ENCODE measurements around the gene NME7.

The NME7 gene

DNA sequence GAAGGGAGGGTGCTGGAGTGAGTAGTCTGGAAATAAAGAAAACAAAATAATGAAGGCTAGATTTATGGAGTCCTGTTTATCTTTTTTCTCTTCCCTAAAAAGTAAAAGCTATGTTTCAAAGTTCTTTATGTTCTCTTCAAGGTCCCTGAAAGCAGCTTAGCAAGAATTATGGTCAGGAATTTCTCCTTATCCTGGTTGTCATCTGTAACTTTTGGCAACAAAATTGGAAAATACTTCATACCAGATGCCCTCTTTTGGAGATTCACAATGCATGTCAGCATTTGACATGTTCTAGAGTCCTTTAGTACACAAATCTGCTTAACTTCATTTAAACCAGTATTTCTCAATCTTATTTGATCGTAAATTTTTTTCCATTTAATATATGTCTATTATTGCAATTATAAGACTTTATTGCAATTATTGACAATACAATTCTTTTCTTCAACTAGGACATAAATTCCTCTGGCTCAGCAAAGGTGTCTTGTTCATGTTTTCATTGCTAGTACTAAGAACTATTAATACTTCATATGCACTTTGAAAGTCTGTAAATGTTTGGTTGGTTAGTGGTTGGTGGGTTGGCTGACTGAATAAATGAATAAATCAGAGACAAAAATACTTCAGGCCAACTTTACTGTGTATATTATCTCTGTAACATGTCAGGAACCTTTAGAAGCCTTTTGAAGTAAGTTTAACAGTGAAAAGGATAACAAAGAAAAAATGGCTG lies 159.6 kb downstream of the NME7 start:
- Histone ChIP-seq H3K27me3 (ENCODE audit: control insufficient read depth in 1 of 2, insufficient read depth in 2 of 2, low read length in 2 of 2) (no peaks in the 10 kb centered on the region), H3K4me3 (ENCODE audit: low read depth in 1 of 2, low read length in 2 of 2) (no peak overlapping the region), H3K4me1 (ENCODE audit: control insufficient read depth in 1 of 2, insufficient read depth in 2 of 2, low read length in 2 of 2) (no peaks in the 10 kb centered on the region), H3K27ac (ENCODE audit: low read depth, low read length) (no peak overlapping the region), H3K36me3 (ENCODE audit: control insufficient read depth in 1 of 2, insufficient read depth in 2 of 2, low read length in 2 of 2) (no peaks in the 10 kb centered on the region), H3K9ac (ENCODE audit: low read depth in 1 of 2, low read length in 2 of 2) (no peak overlapping the region), H3K9me3 (ENCODE audit: control insufficient read depth in 1 of 2, low read length in 2 of 2) (no peaks in the 10 kb centered on the region)

DNA sequence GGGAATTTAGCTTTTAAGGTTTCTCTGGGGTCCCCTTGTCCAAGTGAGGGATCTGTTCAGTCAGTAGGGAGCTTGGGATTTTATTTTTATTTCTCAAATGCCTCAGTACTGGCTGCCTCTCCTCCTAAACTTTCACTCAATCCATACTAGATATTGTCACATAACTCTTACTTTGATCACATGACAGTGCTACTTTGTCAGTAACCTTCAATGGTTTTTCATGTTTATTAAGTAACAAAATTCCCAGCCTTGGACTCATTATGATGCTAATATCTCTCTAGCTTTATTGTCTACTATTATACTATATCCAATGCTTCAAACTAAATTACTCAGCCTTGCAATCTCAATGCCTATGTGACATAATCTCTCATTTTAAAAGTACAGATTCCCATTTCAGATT lies 163.4 kb downstream of the NME7 start:
- Histone ChIP-seq H3K4me1 (ENCODE audit: control insufficient read depth in 1 of 2, insufficient read depth in 2 of 2, low read length in 2 of 2) (no peaks in the 10 kb centered on the region), H3K27ac (ENCODE audit: low read depth, low read length) (no peak overlapping the region), H3K9me3 (ENCODE audit: control insufficient read depth in 1 of 2, low read length in 2 of 2) (no peaks in the 10 kb centered on the region), H3K9ac (ENCODE audit: low read depth in 1 of 2, low read length in 2 of 2) (no peak overlapping the region), H3K4me3 (ENCODE audit: low read depth in 1 of 2, low read length in 2 of 2) (no peak overlapping the region), H3K36me3 (ENCODE audit: control insufficient read depth in 1 of 2, insufficient read depth in 2 of 2, low read length in 2 of 2) (no peaks in the 10 kb centered on the region), H3K27me3 (ENCODE audit: control insufficient read depth in 1 of 2, insufficient read depth in 2 of 2, low read length in 2 of 2) (no peaks in the 10 kb centered on the region)

DNA sequence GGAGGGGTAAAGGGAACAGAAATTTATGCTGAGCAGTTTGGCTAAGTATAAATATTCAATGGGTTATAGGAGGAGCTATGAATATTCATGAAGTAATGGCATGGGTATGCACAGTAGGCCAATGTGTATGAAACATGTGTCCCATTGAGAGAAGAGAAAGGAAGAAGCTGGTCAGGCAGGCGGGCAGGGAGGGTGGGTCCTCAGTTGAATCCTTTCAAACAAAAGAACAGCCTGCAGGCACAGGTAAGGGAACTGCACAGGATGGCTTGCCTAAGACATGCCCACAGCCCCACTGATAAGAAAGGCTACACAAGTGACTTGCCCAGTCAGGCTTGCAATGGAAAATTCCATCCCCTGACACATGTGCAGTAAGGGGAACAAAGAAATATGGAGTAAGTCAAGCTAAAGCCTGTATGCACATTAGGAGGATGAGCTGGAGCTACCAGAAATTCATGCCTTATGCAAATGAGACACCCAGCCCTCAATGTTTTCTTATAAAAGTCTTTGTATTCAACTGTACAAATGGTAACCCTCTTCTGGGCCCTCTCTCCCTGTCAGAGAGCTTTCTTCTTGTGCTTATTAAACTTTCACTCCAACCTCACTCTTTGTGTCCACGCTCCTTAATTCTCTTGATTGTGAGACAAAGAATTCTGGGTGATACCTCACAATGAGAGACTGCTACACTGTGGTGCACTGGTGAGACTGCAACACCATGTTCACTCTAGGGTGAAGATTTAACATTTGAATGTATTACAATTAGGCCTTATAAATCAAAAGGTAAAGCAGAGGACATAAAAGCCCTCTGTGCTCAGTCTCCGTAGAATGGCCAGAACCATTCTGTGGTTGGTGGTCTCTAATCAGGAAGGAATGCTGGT lies 164.6 kb downstream of the NME7 start:
- no peak overlapping the region for H3K27ac ChIP-seq (ENCODE audit: low read depth, low read length)
- no peak overlapping the region for H3K4me3 ChIP-seq (ENCODE audit: low read depth in 1 of 2, low read length in 2 of 2)
- no peak overlapping the region for H3K9ac ChIP-seq (ENCODE audit: low read depth in 1 of 2, low read length in 2 of 2)
- no peaks in the 10 kb centered on the region for H3K27me3 ChIP-seq (ENCODE audit: control insufficient read depth in 1 of 2, insufficient read depth in 2 of 2, low read length in 2 of 2)
- H3K36me3 ChIP-seq (ENCODE audit: control insufficient read depth in 1 of 2, insufficient read depth in 2 of 2, low read length in 2 of 2) = no peaks in the 10 kb centered on the region
- no peaks in the 10 kb centered on the region for H3K9me3 ChIP-seq (ENCODE audit: control insufficient read depth in 1 of 2, low read length in 2 of 2)
- H3K4me1 ChIP-seq (ENCODE audit: control insufficient read depth in 1 of 2, insufficient read depth in 2 of 2, low read length in 2 of 2) = no peaks in the 10 kb centered on the region

DNA sequence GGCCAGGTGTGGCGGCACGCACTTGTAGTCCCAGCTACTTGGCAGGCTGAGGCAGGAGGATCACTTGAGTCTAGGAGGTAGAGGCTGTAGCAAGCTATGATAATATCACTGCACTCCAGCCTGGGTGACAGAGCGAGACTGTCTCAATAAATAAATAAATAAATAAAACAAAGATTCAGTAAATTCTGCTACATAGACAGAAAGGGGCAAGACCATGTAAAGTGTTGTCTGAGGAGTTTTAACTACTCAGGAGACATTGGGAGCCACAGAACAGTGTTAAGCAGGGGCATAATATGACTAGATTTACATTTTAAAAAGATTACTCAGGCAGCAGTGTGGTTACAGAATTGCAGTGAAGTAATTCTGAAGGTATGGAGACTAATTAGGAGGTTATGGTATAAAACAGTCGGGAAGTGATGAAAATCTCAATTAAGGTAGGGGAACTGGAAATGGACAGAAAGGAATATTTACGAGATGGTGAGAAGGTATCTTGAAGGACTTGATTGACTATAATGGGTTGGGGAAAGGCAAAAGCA lies 166.4 kb downstream of the NME7 start:
- H3K4me1 ChIP-seq (ENCODE audit: control insufficient read depth in 1 of 2, insufficient read depth in 2 of 2, low read length in 2 of 2) = no peaks in the 10 kb centered on the region
- H3K9ac ChIP-seq (ENCODE audit: low read depth in 1 of 2, low read length in 2 of 2) = no peak overlapping the region
- no peak overlapping the region for H3K27ac ChIP-seq (ENCODE audit: low read depth, low read length)
- no peaks in the 10 kb centered on the region for H3K36me3 ChIP-seq (ENCODE audit: control insufficient read depth in 1 of 2, insufficient read depth in 2 of 2, low read length in 2 of 2)
- no peak overlapping the region for H3K4me3 ChIP-seq (ENCODE audit: low read depth in 1 of 2, low read length in 2 of 2)
- no peaks in the 10 kb centered on the region for H3K9me3 ChIP-seq (ENCODE audit: control insufficient read depth in 1 of 2, low read length in 2 of 2)
- no peaks in the 10 kb centered on the region for H3K27me3 ChIP-seq (ENCODE audit: control insufficient read depth in 1 of 2, insufficient read depth in 2 of 2, low read length in 2 of 2)

DNA sequence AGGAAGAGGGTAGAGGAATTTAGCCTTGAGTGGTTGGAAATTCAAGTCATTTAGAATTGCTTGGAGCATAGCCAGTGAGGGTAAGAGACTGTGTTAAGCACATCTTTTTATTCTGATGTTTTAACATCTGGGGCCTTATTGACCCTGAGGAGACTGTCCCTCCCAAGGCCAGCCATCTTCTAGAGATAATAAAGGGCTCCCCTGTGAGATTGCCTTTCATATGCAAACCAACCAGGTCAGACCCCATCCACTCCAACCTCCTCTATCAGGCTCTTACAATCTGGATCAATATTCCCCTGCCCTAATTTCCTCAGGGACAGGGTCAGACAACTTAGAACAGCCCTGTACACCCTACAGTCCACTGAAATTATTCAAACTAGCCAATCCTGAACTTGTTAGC lies 167.3 kb downstream of the NME7 start:
- Histone ChIP-seq H3K4me1 (ENCODE audit: control insufficient read depth in 1 of 2, insufficient read depth in 2 of 2, low read length in 2 of 2) (no peaks in the 10 kb centered on the region), H3K9me3 (ENCODE audit: control insufficient read depth in 1 of 2, low read length in 2 of 2) (no peaks in the 10 kb centered on the region), H3K9ac (ENCODE audit: low read depth in 1 of 2, low read length in 2 of 2) (no peak overlapping the region), H3K4me3 (ENCODE audit: low read depth in 1 of 2, low read length in 2 of 2) (no peak overlapping the region), H3K36me3 (ENCODE audit: control insufficient read depth in 1 of 2, insufficient read depth in 2 of 2, low read length in 2 of 2) (no peaks in the 10 kb centered on the region), H3K27me3 (ENCODE audit: control insufficient read depth in 1 of 2, insufficient read depth in 2 of 2, low read length in 2 of 2) (no peaks in the 10 kb centered on the region), H3K27ac (ENCODE audit: low read depth, low read length) (no peak overlapping the region)

DNA sequence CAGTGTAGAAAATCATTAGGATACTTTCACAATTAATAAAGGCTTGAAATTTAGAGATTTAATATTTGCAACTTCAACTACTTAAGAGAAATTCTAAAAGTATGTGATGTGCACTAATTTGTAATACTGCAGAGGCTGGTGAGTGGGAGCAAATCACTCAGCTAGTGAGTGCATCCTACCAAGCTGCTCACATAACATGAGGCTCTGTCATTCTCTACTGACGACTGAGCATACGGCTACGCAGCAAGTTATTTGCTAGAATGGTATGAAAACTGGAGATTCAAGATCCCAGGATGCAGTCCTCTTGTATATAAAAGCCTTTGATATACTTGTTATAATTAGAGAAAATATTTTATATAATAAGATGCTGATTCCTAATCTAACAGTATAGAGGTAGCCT lies 171.0 kb downstream of the NME7 start:
- H3K9me3 ChIP-seq (ENCODE audit: control insufficient read depth in 1 of 2, low read length in 2 of 2) = no peaks in the 10 kb centered on the region
- H3K36me3 ChIP-seq (ENCODE audit: control insufficient read depth in 1 of 2, insufficient read depth in 2 of 2, low read length in 2 of 2) = no peaks in the 10 kb centered on the region
- no peaks in the 10 kb centered on the region for H3K4me1 ChIP-seq (ENCODE audit: control insufficient read depth in 1 of 2, insufficient read depth in 2 of 2, low read length in 2 of 2)
- H3K27me3 ChIP-seq (ENCODE audit: control insufficient read depth in 1 of 2, insufficient read depth in 2 of 2, low read length in 2 of 2) = no peaks in the 10 kb centered on the region
- no peak overlapping the region for H3K27ac ChIP-seq (ENCODE audit: low read depth, low read length)
- no peak overlapping the region for H3K4me3 ChIP-seq (ENCODE audit: low read depth in 1 of 2, low read length in 2 of 2)
- H3K9ac ChIP-seq (ENCODE audit: low read depth in 1 of 2, low read length in 2 of 2) = no peak overlapping the region

DNA sequence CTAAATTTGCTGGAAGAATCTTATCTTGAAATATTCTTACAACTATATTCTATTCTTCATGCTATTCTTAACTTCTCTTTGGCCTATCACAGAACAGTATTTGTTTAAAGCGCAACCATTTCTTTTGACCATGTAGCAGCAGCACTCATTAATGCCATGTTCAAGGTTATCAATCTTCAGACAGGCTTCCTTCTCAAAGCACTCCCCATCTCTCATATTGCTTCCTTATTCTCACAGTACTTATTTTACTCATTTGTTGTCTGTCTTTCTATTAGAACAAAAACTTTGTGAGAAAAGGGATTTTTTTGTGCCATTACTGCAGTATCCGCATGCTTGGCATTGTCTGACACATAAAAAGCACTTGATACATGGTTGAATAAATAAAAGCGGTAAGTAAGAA lies 171.4 kb downstream of the NME7 start:
- Histone ChIP-seq H3K27ac (ENCODE audit: low read depth, low read length) (no peak overlapping the region), H3K36me3 (ENCODE audit: control insufficient read depth in 1 of 2, insufficient read depth in 2 of 2, low read length in 2 of 2) (no peaks in the 10 kb centered on the region), H3K9ac (ENCODE audit: low read depth in 1 of 2, low read length in 2 of 2) (no peak overlapping the region), H3K4me3 (ENCODE audit: low read depth in 1 of 2, low read length in 2 of 2) (no peak overlapping the region), H3K4me1 (ENCODE audit: control insufficient read depth in 1 of 2, insufficient read depth in 2 of 2, low read length in 2 of 2) (no peaks in the 10 kb centered on the region), H3K27me3 (ENCODE audit: control insufficient read depth in 1 of 2, insufficient read depth in 2 of 2, low read length in 2 of 2) (no peaks in the 10 kb centered on the region), H3K9me3 (ENCODE audit: control insufficient read depth in 1 of 2, low read length in 2 of 2) (no peaks in the 10 kb centered on the region)

DNA sequence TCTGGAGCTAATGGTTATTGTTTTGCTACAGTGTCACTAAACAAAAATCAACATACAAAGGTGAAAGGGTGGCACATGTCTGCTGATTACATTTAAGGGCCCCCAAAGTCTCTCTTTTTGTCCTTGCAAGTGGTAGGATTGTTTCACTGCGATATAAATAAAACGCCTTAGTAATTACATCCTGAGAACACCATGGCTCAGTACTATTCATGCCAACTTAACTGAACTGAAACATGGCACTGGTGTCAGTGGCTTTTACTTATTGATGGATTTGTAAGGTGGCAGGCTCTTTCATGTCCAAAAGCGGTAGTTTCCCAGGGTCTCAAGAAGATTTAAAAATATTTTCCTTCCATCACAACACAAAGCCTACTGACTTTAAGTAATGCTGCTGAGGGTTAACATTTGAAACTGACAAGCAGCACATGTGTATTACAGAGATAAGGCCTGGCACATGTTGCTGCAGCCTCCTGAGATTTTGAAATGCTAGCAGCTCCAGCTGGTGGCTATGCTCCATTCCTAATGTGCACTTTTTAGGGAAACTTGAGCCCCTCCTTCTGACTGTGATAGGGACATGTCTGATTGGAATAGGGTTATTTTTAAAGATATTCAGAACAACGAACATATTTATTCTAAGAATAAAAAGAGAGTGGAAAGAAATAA lies 174.3 kb downstream of the NME7 start:
- H3K27me3 ChIP-seq (ENCODE audit: control insufficient read depth in 1 of 2, insufficient read depth in 2 of 2, low read length in 2 of 2) = no peaks in the 10 kb centered on the region
- no peak overlapping the region for H3K4me3 ChIP-seq (ENCODE audit: low read depth in 1 of 2, low read length in 2 of 2)
- H3K4me1 ChIP-seq (ENCODE audit: control insufficient read depth in 1 of 2, insufficient read depth in 2 of 2, low read length in 2 of 2) = no peaks in the 10 kb centered on the region
- H3K9me3 ChIP-seq (ENCODE audit: control insufficient read depth in 1 of 2, low read length in 2 of 2) = no peaks in the 10 kb centered on the region
- no peaks in the 10 kb centered on the region for H3K36me3 ChIP-seq (ENCODE audit: control insufficient read depth in 1 of 2, insufficient read depth in 2 of 2, low read length in 2 of 2)
- H3K27ac ChIP-seq (ENCODE audit: low read depth, low read length) = no peak overlapping the region
- H3K9ac ChIP-seq (ENCODE audit: low read depth in 1 of 2, low read length in 2 of 2) = no peak overlapping the region

DNA sequence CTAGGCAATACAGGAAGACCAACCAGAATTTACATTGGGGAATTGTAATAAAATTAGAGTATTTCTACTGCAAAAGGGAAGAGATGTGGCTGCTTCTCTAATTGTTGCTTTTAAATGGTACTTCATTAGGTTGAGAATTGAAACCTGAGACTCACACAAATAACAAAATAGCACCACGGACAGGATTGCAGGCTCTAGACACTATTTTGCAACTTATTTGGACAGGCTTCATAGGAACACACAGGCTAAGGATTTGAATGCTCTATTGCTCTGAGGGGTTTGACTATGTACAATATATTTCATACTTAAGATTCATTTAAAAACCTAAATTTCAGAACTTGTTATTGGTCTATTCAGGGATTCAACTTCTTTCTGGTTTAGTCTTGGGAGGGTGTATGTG lies 181.5 kb downstream of the NME7 start:
- no peaks in the 10 kb centered on the region for H3K36me3 ChIP-seq (ENCODE audit: control insufficient read depth in 1 of 2, insufficient read depth in 2 of 2, low read length in 2 of 2)
- H3K9ac ChIP-seq (ENCODE audit: low read depth in 1 of 2, low read length in 2 of 2) = no peak overlapping the region
- H3K4me1 ChIP-seq (ENCODE audit: control insufficient read depth in 1 of 2, insufficient read depth in 2 of 2, low read length in 2 of 2) = no peaks in the 10 kb centered on the region
- H3K27me3 ChIP-seq (ENCODE audit: control insufficient read depth in 1 of 2, insufficient read depth in 2 of 2, low read length in 2 of 2) = no peaks in the 10 kb centered on the region
- H3K27ac ChIP-seq (ENCODE audit: low read depth, low read length) = no peak overlapping the region
- H3K9me3 ChIP-seq (ENCODE audit: control insufficient read depth in 1 of 2, low read length in 2 of 2) = no peaks in the 10 kb centered on the region
- no peak overlapping the region for H3K4me3 ChIP-seq (ENCODE audit: low read depth in 1 of 2, low read length in 2 of 2)

DNA sequence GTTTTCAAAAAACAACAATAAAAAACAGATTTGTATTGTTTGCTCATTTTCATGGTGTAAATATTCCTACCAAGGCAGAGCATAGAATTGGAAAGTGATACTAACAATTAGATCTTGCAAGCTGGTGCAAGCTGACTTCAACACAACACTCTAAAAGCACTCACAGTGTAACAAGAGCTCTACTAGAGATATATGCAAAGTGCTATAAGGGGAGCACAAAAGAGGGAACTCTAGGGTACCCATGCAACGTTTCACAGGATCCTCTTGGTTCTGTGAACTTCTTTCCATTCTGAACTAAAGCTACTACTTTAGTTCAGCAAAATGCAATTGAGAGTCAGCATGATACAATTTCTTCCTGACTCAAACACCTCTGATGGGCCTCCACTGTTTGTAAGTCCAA lies 182.8 kb downstream of the NME7 start:
- H3K9ac ChIP-seq (ENCODE audit: low read depth in 1 of 2, low read length in 2 of 2) = no peak overlapping the region
- H3K9me3 ChIP-seq (ENCODE audit: control insufficient read depth in 1 of 2, low read length in 2 of 2) = no peaks in the 10 kb centered on the region
- no peaks in the 10 kb centered on the region for H3K36me3 ChIP-seq (ENCODE audit: control insufficient read depth in 1 of 2, insufficient read depth in 2 of 2, low read length in 2 of 2)
- no peaks in the 10 kb centered on the region for H3K4me1 ChIP-seq (ENCODE audit: control insufficient read depth in 1 of 2, insufficient read depth in 2 of 2, low read length in 2 of 2)
- no peaks in the 10 kb centered on the region for H3K27me3 ChIP-seq (ENCODE audit: control insufficient read depth in 1 of 2, insufficient read depth in 2 of 2, low read length in 2 of 2)
- no peak overlapping the region for H3K27ac ChIP-seq (ENCODE audit: low read depth, low read length)
- H3K4me3 ChIP-seq (ENCODE audit: low read depth in 1 of 2, low read length in 2 of 2) = no peak overlapping the region
